K562 (cell line): Measurements from ENCODE around the gene RPL27. TPM values are rescaled to one million over a fixed set of nuclear protein-coding genes. Genes with fewer than 3 reads are reported as not detected.

Experiments
- ATAC-seq: fragments of 200-7000 bp; cut with Tn5 transposase; 3 replicates; pipeline ENCODE4 v1.9.1; 2020; ENCODE audit warnings: moderate library complexity
- BruUV-seq: library from RNA; stranded (reverse); fragments of 400-500 nt; replicated peaks from 2 replicates; lab custom pipeline; 2021; lab: Mats Ljungman, UMichigan
- CTCF ChIA-PET: fragments of 300-600 bp; formaldehyde crosslinking; extraction: SDS; loops from one replicate; lab custom pipeline; 2021; ENCODE audit warnings: low intra/inter-chr PET ratio; lab: Yijun Ruan, JAX
- POLR2A ChIA-PET: fragments of 300-600, 350-650 bp; sonication (Branson Sonifier 250); formaldehyde crosslinking; extraction: SDS; loops from one replicate; lab custom pipeline; 2021; ENCODE audit warnings: antibody characterized with exemption, inconsistent platforms; lab: Yijun Ruan, JAX
- DNase-seq, 4 experiments: peaks; one replicate each; pipeline versions ENCODE4 v3.0.0 to v3.0.0-alpha.2; 2011 to 2018; ENCODE audit warnings: low spot score in 3 of 4, mixed read lengths in 3 of 4; ENCODE audit errors: extremely low read depth in 1 of 4
- FAIRE-seq: peaks from 2 replicates; lab custom pipeline; 2011; peaks lifted over from hg19 to GRCh38; lab: Jason Lieb, UNC
- H2AFZ ChIP-seq: 2 replicates; pipeline ENCODE4 v1.6.0; 2011; ENCODE audit warnings: low read depth, low read length, control low read depth, inconsistent platforms
- H3K27ac ChIP-seq: fragments of 200-600 bp; 3 replicates; pipeline ENCODE4 v1.8.0; 2011; ENCODE audit warnings: low read depth, mild to moderate bottlenecking, control low read depth, inconsistent platforms, low read length, moderate library complexity, mixed read lengths; ENCODE audit errors: extremely low read depth
- H3K27me3 ChIP-seq, 2 experiments: fragments of 300-600 bp in 1 of 2; 2 replicates in 1 of 2; 3 replicates in 1 of 2; pipeline versions ENCODE4 v1.6.0 to v1.8.0; 2011; ENCODE audit warnings: inconsistent platforms in 2 of 2, low read length in 2 of 2, mild to moderate bottlenecking in 1 of 2, mixed read lengths in 1 of 2, moderate library complexity in 1 of 2; ENCODE audit not compliant: control insufficient read depth in 2 of 2, insufficient read depth in 2 of 2
- H3K36me3 ChIP-seq: fragments of 300-600 bp; 3 replicates; pipeline ENCODE4 v1.8.0; 2011; ENCODE audit warnings: mild to moderate bottlenecking, low read length, inconsistent platforms; ENCODE audit not compliant: control insufficient read depth, insufficient read depth
- H3K4me1 ChIP-seq, 2 experiments: fragments of 200-600 bp in 1 of 2; replicated peaks in 1 of 2; 2 replicates in 1 of 2; 3 replicates in 1 of 2; pipeline versions ENCODE4 v1.5.1 to v1.8.0; 2011; ENCODE audit warnings: inconsistent platforms in 2 of 2, low read length in 2 of 2, mild to moderate bottlenecking in 1 of 2, mixed read lengths in 1 of 2, moderate library complexity in 1 of 2; ENCODE audit not compliant: control insufficient read depth in 2 of 2, insufficient read depth in 2 of 2
- H3K4me2 ChIP-seq: 2 replicates; pipeline ENCODE4 v1.6.1; 2011; ENCODE audit warnings: low read length, control low read depth, inconsistent platforms, mixed read lengths; ENCODE audit not compliant: insufficient read depth
- H3K4me3 ChIP-seq: fragments of 200-600 bp; sonication (generic), shearing (Covaris generic); 2 replicates; pipeline ENCODE4 v1.5.1; 2016; ENCODE audit warnings: control low read depth, inconsistent platforms
- H3K79me2 ChIP-seq: fragments of 200-600 bp; 3 replicates; pipeline ENCODE4 v1.8.0; 2011; ENCODE audit warnings: low read length, inconsistent platforms; ENCODE audit not compliant: control insufficient read depth, insufficient read depth
- H3K9ac ChIP-seq, 2 experiments: 2 replicates each; pipeline versions ENCODE4 v1.6.0 to v1.6.1; 2011; ENCODE audit warnings: low read depth in 2 of 2, low read length in 2 of 2, control low read depth in 1 of 2, inconsistent platforms in 1 of 2, mild to moderate bottlenecking in 1 of 2, mixed read lengths in 1 of 2; ENCODE audit not compliant: insufficient read depth in 1 of 2
- H3K9me1 ChIP-seq: one replicate; pipeline ENCODE4 v1.6.0; 2011; ENCODE audit warnings: inconsistent platforms, mild to moderate bottlenecking, low read length, moderate library complexity; ENCODE audit not compliant: control insufficient read depth, insufficient read depth
- H3K9me3 ChIP-seq: replicated peaks from 2 replicates; pipeline ENCODE4 v1.5.1; 2011; ENCODE audit warnings: low read depth, low read length, inconsistent platforms; ENCODE audit not compliant: control insufficient read depth, insufficient read depth
- H4K20me1 ChIP-seq: replicated peaks from 2 replicates; pipeline ENCODE4 v1.6.1; 2011; ENCODE audit warnings: low read length, inconsistent platforms, mixed read lengths; ENCODE audit not compliant: control insufficient read depth, insufficient read depth
- NR2C2 ChIP-seq, 2 experiments: fragments of 200-800 bp in 1 of 2; sonication (Bioruptor generic) in 1 of 2; sonication (generic) in 1 of 2; formaldehyde crosslinking in 1 of 2; IDR thresholded peaks; 2 replicates each; pipeline versions ENCODE4 v1.6.1 to v1.8.0; 2016 to 2022; ENCODE audit warnings: mild to moderate bottlenecking in 1 of 2, missing compliant biosample characterization in 1 of 2, missing genetic modification characterization in 1 of 2, missing genetic modification reagents in 1 of 2
- THRB ChIP-seq: fragments of 450-650 bp; formaldehyde crosslinking; conservative IDR thresholded peaks from 2 replicates; pipeline ENCODE4 v1.4.0; 2022; ENCODE audit warnings: mild to moderate bottlenecking, missing genetic modification characterization
- ZNF75A ChIP-seq: fragments of 450-650 bp; formaldehyde crosslinking; IDR thresholded peaks from 2 replicates; pipeline ENCODE4 v1.4.0; 2020; ENCODE audit warnings: mild to moderate bottlenecking
- WGBS: fragments of 100-300 bp; shearing (Covaris generic); methylation state at CpG from one replicate; pipeline ENCODE4 v1.1.6; 2016; ENCODE audit warnings: low coverage, mixed read lengths; ENCODE audit not compliant: insufficient coverage; ENCODE audit errors: missing lambda C conversion rate; 5-methylcytosine and 5-hydroxymethylcytosine counted together
- in situ Hi-C: fragments of 300-500 bp; cut with MboI; formaldehyde crosslinking; loops from 4 replicates; pipeline ENCODE4 v1.15.0; 2018; ENCODE audit warnings: inconsistent platforms, mixed read lengths
- intact Hi-C: fragments of 100-400 bp; cut with micrococcal nuclease; formaldehyde crosslinking; loops from 2 replicates; pipeline ENCODE4 v1.14.2; 2022
- polyA plus RNA-seq, 8 experiments: library from polyadenylated mRNA; depleted of rRNA in 4 of 8; stranded (reverse) in 5 of 8; unstranded in 3 of 8; fragments of >200 nt; fragmentation: Nextera tagmentation in 2 of 8; fragmentation: Illumina TruSeq in 1 of 8; extraction: Ambion mirVana in 2 of 8; extraction: Trizol in 1 of 8; gene quantifications; 2 replicates each; pipeline versions ENCODE4 v1.2.1 to v1.2.3, GENCODE V29; 2011 to 2014; ENCODE audit warnings: inconsistent platforms in 1 of 8, missing spikeins in 1 of 8
- total RNA-seq, 7 experiments: library from RNA; depleted of rRNA in 6 of 7; stranded (reverse); fragments of >200 nt in 6 of 7; fragmentation: Illumina TruSeq in 2 of 7; extraction: Trizol in 2 of 7; gene quantifications; 2 replicates each; pipeline versions ENCODE4 v1.2.1 to v1.2.3, GENCODE V29; 2011 to 2021; ENCODE audit warnings: low replicate concordance in 1 of 7

The RPL27 gene
- total and polyA plus RNA-seq, 9 of the 15 experiments (the other 6 are each of a cell fraction or from before 2014, with no cell fraction given): 1,539 to 6,155 (median 3,710) TPM

GRCh38 chr17:43014649-43015542, 16.7 kb downstream of the RPL27 start:
- FAIRE-seq (no peak), DNase-seq (no peak)
- WGBS: 91% methylated on average over 8 of the region's 8 CpGs
- CTCF ChIA-PET: interaction anchor here (0.5 kb wide), 1 partner anchor 137 kb away, joined by 3 read pairs; no protein-coding TSS in a partner anchor
- Histone ChIP-seq H3K9me3 (no peaks in the 10 kb centered on the region; the same call in 1 of the 2 replicates), H3K9me1 (peaks cover 10% of the 10 kb centered on the region), H3K27me3 (no peaks in the 10 kb centered on the region), H3K4me1 (peaks cover 26 to 42% of the 10 kb centered on the region in 2 experiments), H3K4me2 (no peak overlapping the region), H3K36me3 (peaks cover 57% of the 10 kb centered on the region; the same call in 2 of the 3 replicates)
- TF ChIP-seq THRB (CRISPR knock-in tag): peak; percentile 51; the same call in 1 of the 2 replicates
- TF ChIP-seq ZNF75A: no peak
- TF ChIP-seq NR2C2 (CRISPR knock-in tag; IDR thresholded peaks at IDR 0.05): no peak
- TF ChIP-seq NR2C2 (tag; IDR thresholded peaks at IDR 0.05): peak; percentile 11; the same call in 1 of the 2 replicates
- TF ChIP-seq, all 486 proteins: peak for 2
- POLR2A ChIA-PET: interaction anchor here (0.6 to 1.5 kb wide), 8 partner anchors 9 to 334 kb away, joined by 3 to 7 read pairs (median 4); partner anchors contain the start of genes IFI35 and RPL27
- intact Hi-C loops (no loop called here), in situ Hi-C loops (loop anchor here (10.0 kb wide), 1 partner anchor 300 kb away; no protein-coding TSS in a partner anchor)
- Histone ChIP-seq H2AFZ (no peak overlapping the region), H3K4me3 (no peak overlapping the region), H4K20me1 (peaks cover 10% of the 10 kb centered on the region; the same call in 1 of the 2 replicates), H3K9ac (peak overlapping the region in 1 of 2 experiments; percentile 44; a peak in 1 of 4 replicates), H3K79me2 (peaks cover 19% of the 10 kb centered on the region), H3K27ac (no peak overlapping the region; the same call in 2 of the 3 replicates)
- TSS peak; percentile 40 for BruUV-seq
- ATAC-seq: peak; percentile 4; the same call in 1 of the 3 replicates
